K562 (cell line): ENCODE data around the gene TMEM79. TPM values are rescaled to one million over a fixed set of nuclear protein-coding genes. Genes with fewer than 3 reads are reported as not detected.

ENCODE experiments used
- CBX1 ChIP-seq: sonication (generic); IDR thresholded peaks from 2 replicates; pipeline ENCODE4 v1.6.1; 2016; ENCODE audit warnings: antibody characterized with exemption, low read depth, mild to moderate bottlenecking
- CTBP1 ChIP-seq: fragments of 450-650 bp; IDR thresholded peaks from 2 replicates; pipeline ENCODE4 v1.6.1; 2016; ENCODE audit warnings: borderline replicate concordance
- ETV5 ChIP-seq: sonication (generic); formaldehyde crosslinking; IDR thresholded peaks from 2 replicates; pipeline ENCODE4 v1.4.0; 2020; ENCODE audit warnings: low read depth, mild to moderate bottlenecking, missing genetic modification reagents
- GABPA ChIP-seq: fragments of 200-800 bp; sonication (Bioruptor generic); conservative IDR thresholded peaks from 2 replicates; pipeline ENCODE4 v1.6.1; 2016; ENCODE audit warnings: low read depth, missing genetic modification characterization, missing compliant biosample characterization
- GTF2E2 ChIP-seq: fragments of 200-800 bp; sonication (Bioruptor generic); IDR thresholded peaks from 2 replicates; pipeline ENCODE4 v1.6.1; 2016; ENCODE audit warnings: missing genetic modification characterization, missing compliant biosample characterization
- SOX6 ChIP-seq: fragments of 450-650 bp; IDR thresholded peaks from 2 replicates; pipeline ENCODE4 v1.6.1; 2014; ENCODE audit warnings: mild to moderate bottlenecking
- ZNF431 ChIP-seq: sonication (generic); formaldehyde crosslinking; IDR thresholded peaks from 2 replicates; pipeline ENCODE4 v1.8.0; 2022; ENCODE audit warnings: mild to moderate bottlenecking, missing genetic modification reagents
- polyA plus RNA-seq, 8 experiments: library from polyadenylated mRNA; depleted of rRNA in 4 of 8; stranded (reverse) in 5 of 8; unstranded in 3 of 8; fragments of >200 nt; fragmentation: Nextera tagmentation in 2 of 8; fragmentation: Illumina TruSeq in 1 of 8; extraction: Ambion mirVana in 2 of 8; extraction: Trizol in 1 of 8; gene quantifications; 2 replicates each; pipeline versions ENCODE4 v1.2.1 to v1.2.3, GENCODE V29; 2011 to 2014; ENCODE audit warnings: inconsistent platforms in 1 of 8, missing spikeins in 1 of 8
- total RNA-seq, 7 experiments: library from RNA; depleted of rRNA in 6 of 7; stranded (reverse); fragments of >200 nt in 6 of 7; fragmentation: Illumina TruSeq in 2 of 7; extraction: Trizol in 2 of 7; gene quantifications; 2 replicates each; pipeline versions ENCODE4 v1.2.1 to v1.2.3, GENCODE V29; 2011 to 2021; ENCODE audit warnings: low replicate concordance in 1 of 7
- TF ChIP-seq, protein P1 (sequence below): fragments of 200-600 bp; sonication (generic); IDR thresholded peaks from one replicate; pipeline ENCODE4 v1.6.1; 2012; ENCODE audit warnings: mild to moderate bottlenecking, low read depth, low read length, inconsistent platforms
- TF ChIP-seq, protein P2 (sequence below): fragments of 450-650 bp; IDR thresholded peaks from 2 replicates; pipeline ENCODE4 v1.6.1; 2016; ENCODE audit warnings: borderline replicate concordance
- TF ChIP-seq, protein P3 (sequence below): fragments of 450-650 bp; IDR thresholded peaks from 2 replicates; pipeline ENCODE4 v1.6.1; 2014; ENCODE audit warnings: low read depth, mild to moderate bottlenecking, moderate library complexity, borderline replicate concordance
- TF ChIP-seq, protein P4 (sequence below): sonication (generic); formaldehyde crosslinking; IDR thresholded peaks from 2 replicates; pipeline ENCODE4 v1.8.0; 2022; ENCODE audit warnings: mild to moderate bottlenecking, missing genetic modification reagents

TMEM79 gene
- total and polyA plus RNA-seq, 9 of the 15 experiments (the other 6 are each of a cell fraction or from before 2014, with no cell fraction given), result 0.69 to 6.8 (median 4.0) TPM

DNA sequence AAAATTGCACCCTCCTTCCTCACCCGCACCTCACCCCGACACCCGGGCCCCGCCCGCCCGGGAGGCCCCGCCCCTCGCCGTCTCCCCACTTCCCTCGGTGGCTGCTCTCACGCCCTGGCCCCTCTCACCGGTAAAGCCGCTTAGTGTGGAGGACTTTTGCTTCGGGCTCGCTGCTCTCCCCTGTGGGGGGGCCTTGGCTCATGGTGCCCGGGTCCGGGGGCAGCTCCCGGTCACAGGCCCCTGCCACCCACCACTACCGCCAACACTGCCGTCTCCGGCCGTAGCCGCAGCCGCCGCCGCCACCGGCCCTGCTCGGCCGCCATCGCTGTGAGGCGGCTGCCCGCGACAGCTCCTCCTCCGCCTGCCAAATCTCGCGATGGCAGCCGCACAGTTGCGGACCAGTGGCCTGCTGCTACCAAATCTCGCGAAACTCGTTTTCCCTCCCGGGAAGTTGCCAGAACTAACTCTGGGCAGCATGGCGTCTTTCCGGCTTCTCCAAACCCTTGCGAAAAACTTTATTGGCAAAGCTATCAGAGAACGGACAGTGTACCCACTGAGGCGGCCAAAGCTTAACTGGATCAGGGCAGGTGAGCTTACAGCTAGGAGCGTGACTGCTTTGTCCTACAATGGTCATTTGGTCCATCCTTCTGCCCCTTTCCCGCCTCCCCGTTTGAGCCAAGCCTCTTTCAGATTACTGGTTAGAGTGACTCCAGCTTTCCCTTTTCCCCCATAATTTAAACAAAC lies 1.5 kb upstream of the TMEM79 start, which contains the start of gene SMG5 (continued):
- peak; percentile 86 for TF ChIP-seq ETV5
- peak; percentile 84; the same call in 1 of the 2 replicates for TF ChIP-seq GTF2E2 (tag)
- no peak for TF ChIP-seq SOX6
- TF ChIP-seq CTBP1, result peak; percentile 54; the same call in 1 of the 2 replicates
- TF ChIP-seq, protein P1, sequence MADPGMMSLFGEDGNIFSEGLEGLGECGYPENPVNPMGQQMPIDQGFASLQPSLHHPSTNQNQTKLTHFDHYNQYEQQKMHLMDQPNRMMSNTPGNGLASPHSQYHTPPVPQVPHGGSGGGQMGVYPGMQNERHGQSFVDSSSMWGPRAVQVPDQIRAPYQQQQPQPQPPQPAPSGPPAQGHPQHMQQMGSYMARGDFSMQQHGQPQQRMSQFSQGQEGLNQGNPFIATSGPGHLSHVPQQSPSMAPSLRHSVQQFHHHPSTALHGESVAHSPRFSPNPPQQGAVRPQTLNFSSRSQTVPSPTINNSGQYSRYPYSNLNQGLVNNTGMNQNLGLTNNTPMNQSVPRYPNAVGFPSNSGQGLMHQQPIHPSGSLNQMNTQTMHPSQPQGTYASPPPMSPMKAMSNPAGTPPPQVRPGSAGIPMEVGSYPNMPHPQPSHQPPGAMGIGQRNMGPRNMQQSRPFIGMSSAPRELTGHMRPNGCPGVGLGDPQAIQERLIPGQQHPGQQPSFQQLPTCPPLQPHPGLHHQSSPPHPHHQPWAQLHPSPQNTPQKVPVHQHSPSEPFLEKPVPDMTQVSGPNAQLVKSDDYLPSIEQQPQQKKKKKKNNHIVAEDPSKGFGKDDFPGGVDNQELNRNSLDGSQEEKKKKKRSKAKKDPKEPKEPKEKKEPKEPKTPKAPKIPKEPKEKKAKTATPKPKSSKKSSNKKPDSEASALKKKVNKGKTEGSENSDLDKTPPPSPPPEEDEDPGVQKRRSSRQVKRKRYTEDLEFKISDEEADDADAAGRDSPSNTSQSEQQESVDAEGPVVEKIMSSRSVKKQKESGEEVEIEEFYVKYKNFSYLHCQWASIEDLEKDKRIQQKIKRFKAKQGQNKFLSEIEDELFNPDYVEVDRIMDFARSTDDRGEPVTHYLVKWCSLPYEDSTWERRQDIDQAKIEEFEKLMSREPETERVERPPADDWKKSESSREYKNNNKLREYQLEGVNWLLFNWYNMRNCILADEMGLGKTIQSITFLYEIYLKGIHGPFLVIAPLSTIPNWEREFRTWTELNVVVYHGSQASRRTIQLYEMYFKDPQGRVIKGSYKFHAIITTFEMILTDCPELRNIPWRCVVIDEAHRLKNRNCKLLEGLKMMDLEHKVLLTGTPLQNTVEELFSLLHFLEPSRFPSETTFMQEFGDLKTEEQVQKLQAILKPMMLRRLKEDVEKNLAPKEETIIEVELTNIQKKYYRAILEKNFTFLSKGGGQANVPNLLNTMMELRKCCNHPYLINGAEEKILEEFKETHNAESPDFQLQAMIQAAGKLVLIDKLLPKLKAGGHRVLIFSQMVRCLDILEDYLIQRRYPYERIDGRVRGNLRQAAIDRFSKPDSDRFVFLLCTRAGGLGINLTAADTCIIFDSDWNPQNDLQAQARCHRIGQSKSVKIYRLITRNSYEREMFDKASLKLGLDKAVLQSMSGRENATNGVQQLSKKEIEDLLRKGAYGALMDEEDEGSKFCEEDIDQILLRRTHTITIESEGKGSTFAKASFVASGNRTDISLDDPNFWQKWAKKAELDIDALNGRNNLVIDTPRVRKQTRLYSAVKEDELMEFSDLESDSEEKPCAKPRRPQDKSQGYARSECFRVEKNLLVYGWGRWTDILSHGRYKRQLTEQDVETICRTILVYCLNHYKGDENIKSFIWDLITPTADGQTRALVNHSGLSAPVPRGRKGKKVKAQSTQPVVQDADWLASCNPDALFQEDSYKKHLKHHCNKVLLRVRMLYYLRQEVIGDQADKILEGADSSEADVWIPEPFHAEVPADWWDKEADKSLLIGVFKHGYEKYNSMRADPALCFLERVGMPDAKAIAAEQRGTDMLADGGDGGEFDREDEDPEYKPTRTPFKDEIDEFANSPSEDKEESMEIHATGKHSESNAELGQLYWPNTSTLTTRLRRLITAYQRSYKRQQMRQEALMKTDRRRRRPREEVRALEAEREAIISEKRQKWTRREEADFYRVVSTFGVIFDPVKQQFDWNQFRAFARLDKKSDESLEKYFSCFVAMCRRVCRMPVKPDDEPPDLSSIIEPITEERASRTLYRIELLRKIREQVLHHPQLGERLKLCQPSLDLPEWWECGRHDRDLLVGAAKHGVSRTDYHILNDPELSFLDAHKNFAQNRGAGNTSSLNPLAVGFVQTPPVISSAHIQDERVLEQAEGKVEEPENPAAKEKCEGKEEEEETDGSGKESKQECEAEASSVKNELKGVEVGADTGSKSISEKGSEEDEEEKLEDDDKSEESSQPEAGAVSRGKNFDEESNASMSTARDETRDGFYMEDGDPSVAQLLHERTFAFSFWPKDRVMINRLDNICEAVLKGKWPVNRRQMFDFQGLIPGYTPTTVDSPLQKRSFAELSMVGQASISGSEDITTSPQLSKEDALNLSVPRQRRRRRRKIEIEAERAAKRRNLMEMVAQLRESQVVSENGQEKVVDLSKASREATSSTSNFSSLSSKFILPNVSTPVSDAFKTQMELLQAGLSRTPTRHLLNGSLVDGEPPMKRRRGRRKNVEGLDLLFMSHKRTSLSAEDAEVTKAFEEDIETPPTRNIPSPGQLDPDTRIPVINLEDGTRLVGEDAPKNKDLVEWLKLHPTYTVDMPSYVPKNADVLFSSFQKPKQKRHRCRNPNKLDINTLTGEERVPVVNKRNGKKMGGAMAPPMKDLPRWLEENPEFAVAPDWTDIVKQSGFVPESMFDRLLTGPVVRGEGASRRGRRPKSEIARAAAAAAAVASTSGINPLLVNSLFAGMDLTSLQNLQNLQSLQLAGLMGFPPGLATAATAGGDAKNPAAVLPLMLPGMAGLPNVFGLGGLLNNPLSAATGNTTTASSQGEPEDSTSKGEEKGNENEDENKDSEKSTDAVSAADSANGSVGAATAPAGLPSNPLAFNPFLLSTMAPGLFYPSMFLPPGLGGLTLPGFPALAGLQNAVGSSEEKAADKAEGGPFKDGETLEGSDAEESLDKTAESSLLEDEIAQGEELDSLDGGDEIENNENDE, result no peak
- TF ChIP-seq, protein P2, sequence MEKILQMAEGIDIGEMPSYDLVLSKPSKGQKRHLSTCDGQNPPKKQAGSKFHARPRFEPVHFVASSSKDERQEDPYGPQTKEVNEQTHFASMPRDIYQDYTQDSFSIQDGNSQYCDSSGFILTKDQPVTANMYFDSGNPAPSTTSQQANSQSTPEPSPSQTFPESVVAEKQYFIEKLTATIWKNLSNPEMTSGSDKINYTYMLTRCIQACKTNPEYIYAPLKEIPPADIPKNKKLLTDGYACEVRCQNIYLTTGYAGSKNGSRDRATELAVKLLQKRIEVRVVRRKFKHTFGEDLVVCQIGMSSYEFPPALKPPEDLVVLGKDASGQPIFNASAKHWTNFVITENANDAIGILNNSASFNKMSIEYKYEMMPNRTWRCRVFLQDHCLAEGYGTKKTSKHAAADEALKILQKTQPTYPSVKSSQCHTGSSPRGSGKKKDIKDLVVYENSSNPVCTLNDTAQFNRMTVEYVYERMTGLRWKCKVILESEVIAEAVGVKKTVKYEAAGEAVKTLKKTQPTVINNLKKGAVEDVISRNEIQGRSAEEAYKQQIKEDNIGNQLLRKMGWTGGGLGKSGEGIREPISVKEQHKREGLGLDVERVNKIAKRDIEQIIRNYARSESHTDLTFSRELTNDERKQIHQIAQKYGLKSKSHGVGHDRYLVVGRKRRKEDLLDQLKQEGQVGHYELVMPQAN, result peak; percentile 65; the same call in 1 of the 2 replicates
- TF ChIP-seq ZNF431 (CRISPR knock-in tag), result 0 out of 2 replicates have a peak, but pooled peaks have one; percentile 52
- peak; percentile 70; the same call in 1 of the 2 replicates for TF ChIP-seq CBX1
- TF ChIP-seq GABPA, result peak; percentile 94
- TF ChIP-seq, protein P3, sequence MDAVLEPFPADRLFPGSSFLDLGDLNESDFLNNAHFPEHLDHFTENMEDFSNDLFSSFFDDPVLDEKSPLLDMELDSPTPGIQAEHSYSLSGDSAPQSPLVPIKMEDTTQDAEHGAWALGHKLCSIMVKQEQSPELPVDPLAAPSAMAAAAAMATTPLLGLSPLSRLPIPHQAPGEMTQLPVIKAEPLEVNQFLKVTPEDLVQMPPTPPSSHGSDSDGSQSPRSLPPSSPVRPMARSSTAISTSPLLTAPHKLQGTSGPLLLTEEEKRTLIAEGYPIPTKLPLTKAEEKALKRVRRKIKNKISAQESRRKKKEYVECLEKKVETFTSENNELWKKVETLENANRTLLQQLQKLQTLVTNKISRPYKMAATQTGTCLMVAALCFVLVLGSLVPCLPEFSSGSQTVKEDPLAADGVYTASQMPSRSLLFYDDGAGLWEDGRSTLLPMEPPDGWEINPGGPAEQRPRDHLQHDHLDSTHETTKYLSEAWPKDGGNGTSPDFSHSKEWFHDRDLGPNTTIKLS, result peak; percentile 96
- TF ChIP-seq, protein P4, sequence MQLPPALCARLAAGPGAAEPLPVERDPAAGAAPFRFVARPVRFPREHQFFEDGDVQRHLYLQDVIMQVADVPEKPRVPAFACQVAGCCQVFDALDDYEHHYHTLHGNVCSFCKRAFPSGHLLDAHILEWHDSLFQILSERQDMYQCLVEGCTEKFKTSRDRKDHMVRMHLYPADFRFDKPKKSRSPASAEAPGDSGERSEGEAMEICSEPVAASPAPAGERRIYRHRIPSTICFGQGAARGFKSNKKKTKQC, result peak; percentile 70; the same call in 1 of the 2 replicates
